GM18867 (cell line): ENCODE results near the gene PSMD3.

Experiments
- ATAC-seq: cut with Tn5 transposase; IDR thresholded peaks from one replicate; pipeline ENCODE4 v1.9.1; 2021; ENCODE audit warnings: mild to moderate bottlenecking, moderate library complexity; ENCODE audit not compliant: unreplicated experiment

The PSMD3 gene

GRCh38 chr17:40020146-40020545 lies 39.5 kb downstream of the PSMD3 start:
- no peak for ATAC-seq

GRCh38 chr17:40021451-40021971 lies 40.9 kb downstream of the PSMD3 start:
- ATAC-seq = no peak

GRCh38 chr17:40022497-40022896 lies 41.9 kb downstream of the PSMD3 start:
- ATAC-seq = no peak

- no peak for ATAC-seq
Observed at GRCh38 chr17:40022961-40023541, 42.4 kb downstream of the PSMD3 start.

GRCh38 chr17:40023590-40024292 lies 43.1 kb downstream of the PSMD3 start:
- no peak for ATAC-seq

GRCh38 chr17:40024901-40025300 lies 44.3 kb downstream of the PSMD3 start:
- ATAC-seq = no peak

GRCh38 chr17:40025559-40025958 lies 45.0 kb downstream of the PSMD3 start:
- ATAC-seq = no peak

- no peak for ATAC-seq
Observed at GRCh38 chr17:40025991-40026815, 45.6 kb downstream of the PSMD3 start.

GRCh38 chr17:40026816-40027613 lies 46.4 kb downstream of the PSMD3 start:
- peak; percentile 42 for ATAC-seq

GRCh38 chr17:40027614-40028012 lies 47.0 kb downstream of the PSMD3 start:
- no peak for ATAC-seq

GRCh38 chr17:40028595-40028994 lies 48.0 kb downstream of the PSMD3 start:
- ATAC-seq = no peak

- ATAC-seq = no peak
Observed at GRCh38 chr17:40031706-40032105, 51.1 kb downstream of the PSMD3 start.

- no peak for ATAC-seq
Observed at GRCh38 chr17:40032322-40033320, 52.0 kb downstream of the PSMD3 start.

GRCh38 chr17:40033339-40033738 lies 52.7 kb downstream of the PSMD3 start:
- no peak for ATAC-seq

GRCh38 chr17:40034426-40035161 lies 54.0 kb downstream of the PSMD3 start:
- no peak for ATAC-seq

- no peak for ATAC-seq
Observed at GRCh38 chr17:40035162-40035559, 54.6 kb downstream of the PSMD3 start.

GRCh38 chr17:40038882-40039513 lies 58.4 kb downstream of the PSMD3 start:
- no peak for ATAC-seq

GRCh38 chr17:40041196-40041595 lies 60.6 kb downstream of the PSMD3 start:
- no peak for ATAC-seq
